ENCODE results near the gene SLC35F3.
"Not testable (repeated sequence)": the region's sequence is repeated elsewhere in the genome, so short reads cannot be mapped to it uniquely, and the experiment has no call there.

The SLC35F3 gene

GRCh38 chr1:234243521-234244260, 339.2 kb downstream of the SLC35F3 start:
- Histone ChIP-seq H3K4me1 (ENCODE audit: control extremely low read depth in 1 of 4, control insufficient read depth in 4 of 4, insufficient read depth in 4 of 4, low read length in 3 of 4) (no peaks in the 10 kb centered on the region), H3K27ac (ENCODE audit: insufficient read depth in 1 of 2, low read depth in 1 of 2, low read length in 2 of 2, poor library complexity in 1 of 2, severe bottlenecking in 2 of 2) (no peak overlapping the region), H3K27me3 (replicated peaks in 2 of 5; ENCODE audit: control insufficient read depth in 4 of 5, insufficient read depth in 5 of 5, low read length in 4 of 5) (peaks cover 0 to 2% (median 0%) of the 10 kb centered on the region in 5 experiments), H3K36me3 (ENCODE audit: control insufficient read depth in 4 of 4, insufficient read depth in 4 of 4, low read length in 3 of 4) (no peaks in the 10 kb centered on the region), H3K9me3 (ENCODE audit: control extremely low read depth in 1 of 5, control insufficient read depth in 4 of 5, insufficient read depth in 2 of 5, low read depth in 1 of 5, low read length in 4 of 5) (peaks cover 0 to 3% (median 0%) of the 10 kb centered on the region in 5 experiments), H3K4me3 (ENCODE audit: control insufficient read depth in 1 of 7, extremely low read depth in 1 of 7, insufficient read depth in 4 of 7, low read depth in 2 of 7, low read length in 6 of 7) (no peak overlapping the region)
- WGBS (ENCODE audit: insufficient coverage) = 21% methylated on average over 1 of the region's 3 CpGs
- ChIA-PET POLR2A (interaction anchor here (0.6 kb wide), 1 partner anchor 68 kb away, joined by 5 read pairs; no protein-coding TSS in a partner anchor), CTCF (interaction anchor here (1.0 kb wide), 1 partner anchor 31 kb away, joined by 3 read pairs; no protein-coding TSS in a partner anchor)
- DNase-seq = no peak

GRCh38 chr1:234244482-234244881, 340.0 kb downstream of the SLC35F3 start:
- H3K4me1 ChIP-seq (ENCODE audit: control extremely low read depth in 1 of 4, control insufficient read depth in 4 of 4, insufficient read depth in 4 of 4, low read length in 3 of 4) = no peaks in the 10 kb centered on the region
- H3K36me3 ChIP-seq (ENCODE audit: control insufficient read depth in 4 of 4, insufficient read depth in 4 of 4, low read length in 3 of 4) = no peaks in the 10 kb centered on the region
- ChIA-PET CTCF (no interaction called here), POLR2A (interaction anchor here (0.6 kb wide), 1 partner anchor 67 kb away, joined by 5 read pairs; no protein-coding TSS in a partner anchor)
- no peak overlapping the region for H3K4me3 ChIP-seq (ENCODE audit: control insufficient read depth in 1 of 7, extremely low read depth in 1 of 7, insufficient read depth in 4 of 7, low read depth in 2 of 7, low read length in 6 of 7)
- no peak overlapping the region for H3K27ac ChIP-seq (ENCODE audit: insufficient read depth in 1 of 2, low read depth in 1 of 2, low read length in 2 of 2, poor library complexity in 1 of 2, severe bottlenecking in 2 of 2)
- H3K27me3 ChIP-seq (replicated peaks in 2 of 5; ENCODE audit: control insufficient read depth in 4 of 5, insufficient read depth in 5 of 5, low read length in 4 of 5) = peaks cover 0 to 2% (median 0%) of the 10 kb centered on the region in 5 experiments
- peaks cover 0 to 3% (median 0%) of the 10 kb centered on the region in 5 experiments for H3K9me3 ChIP-seq (ENCODE audit: control extremely low read depth in 1 of 5, control insufficient read depth in 4 of 5, insufficient read depth in 2 of 5, low read depth in 1 of 5, low read length in 4 of 5)
- DNase-seq = no peak

- CTCF ChIA-PET = no interaction called here
- Histone ChIP-seq H3K4me3 (ENCODE audit: control insufficient read depth in 1 of 7, extremely low read depth in 1 of 7, insufficient read depth in 4 of 7, low read depth in 2 of 7, low read length in 6 of 7) (no peak overlapping the region), H3K4me1 (ENCODE audit: control extremely low read depth in 1 of 4, control insufficient read depth in 4 of 4, insufficient read depth in 4 of 4, low read length in 3 of 4) (no peaks in the 10 kb centered on the region), H3K9me3 (ENCODE audit: control extremely low read depth in 1 of 5, control insufficient read depth in 4 of 5, insufficient read depth in 2 of 5, low read depth in 1 of 5, low read length in 4 of 5) (peaks cover 0 to 3% (median 0%) of the 10 kb centered on the region in 5 experiments), H3K36me3 (ENCODE audit: control insufficient read depth in 4 of 4, insufficient read depth in 4 of 4, low read length in 3 of 4) (no peaks in the 10 kb centered on the region), H3K27me3 (replicated peaks in 2 of 5; ENCODE audit: control insufficient read depth in 4 of 5, insufficient read depth in 5 of 5, low read length in 4 of 5) (peaks cover 0 to 2% (median 0%) of the 10 kb centered on the region in 5 experiments), H3K27ac (ENCODE audit: insufficient read depth in 1 of 2, low read depth in 1 of 2, low read length in 2 of 2, poor library complexity in 1 of 2, severe bottlenecking in 2 of 2) (no peak overlapping the region)
- POLR2A ChIA-PET = no interaction called here
- no peak for DNase-seq
- 95% methylated on average over 5 of the region's 5 CpGs for WGBS (ENCODE audit: insufficient coverage)
Observed at GRCh38 chr1:234246638-234247116, 342.2 kb downstream of the SLC35F3 start.

- H3K9me3 ChIP-seq (ENCODE audit: control extremely low read depth in 1 of 5, control insufficient read depth in 4 of 5, insufficient read depth in 2 of 5, low read depth in 1 of 5, low read length in 4 of 5); H3K4me3 ChIP-seq (ENCODE audit: control insufficient read depth in 1 of 7, extremely low read depth in 1 of 7, insufficient read depth in 4 of 7, low read depth in 2 of 7, low read length in 6 of 7); H3K27me3 ChIP-seq (replicated peaks in 2 of 5; ENCODE audit: control insufficient read depth in 4 of 5, insufficient read depth in 5 of 5, low read length in 4 of 5); H3K36me3 ChIP-seq (ENCODE audit: control insufficient read depth in 4 of 4, insufficient read depth in 4 of 4, low read length in 3 of 4); POLR2A ChIA-PET; H3K4me1 ChIP-seq (ENCODE audit: control extremely low read depth in 1 of 4, control insufficient read depth in 4 of 4, insufficient read depth in 4 of 4, low read length in 3 of 4); DNase-seq; H3K27ac ChIP-seq (ENCODE audit: insufficient read depth in 1 of 2, low read depth in 1 of 2, low read length in 2 of 2, poor library complexity in 1 of 2, severe bottlenecking in 2 of 2); CTCF ChIA-PET: not testable (repeated sequence)
- 100% methylated on average over 1 of the region's 4 CpGs for WGBS (ENCODE audit: insufficient coverage)
Observed at GRCh38 chr1:234247746-234248145, 343.3 kb downstream of the SLC35F3 start.

- CTCF ChIA-PET = no interaction called here
- POLR2A ChIA-PET = no interaction called here
- H3K9me3 ChIP-seq (ENCODE audit: control extremely low read depth in 1 of 5, control insufficient read depth in 4 of 5, insufficient read depth in 2 of 5, low read depth in 1 of 5, low read length in 4 of 5) = peaks cover 0 to 3% (median 0%) of the 10 kb centered on the region in 5 experiments
- WGBS (ENCODE audit: insufficient coverage) = no CpG with 5 or more reads among the region's 1 CpG
- no peaks in the 10 kb centered on the region for H3K36me3 ChIP-seq (ENCODE audit: control insufficient read depth in 4 of 4, insufficient read depth in 4 of 4, low read length in 3 of 4)
- peaks cover 0 to 4% (median 0%) of the 10 kb centered on the region in 5 experiments for H3K27me3 ChIP-seq (replicated peaks in 2 of 5; ENCODE audit: control insufficient read depth in 4 of 5, insufficient read depth in 5 of 5, low read length in 4 of 5)
- DNase-seq = no peak
- no peaks in the 10 kb centered on the region for H3K4me1 ChIP-seq (ENCODE audit: control extremely low read depth in 1 of 4, control insufficient read depth in 4 of 4, insufficient read depth in 4 of 4, low read length in 3 of 4)
- no peak overlapping the region for H3K27ac ChIP-seq (ENCODE audit: insufficient read depth in 1 of 2, low read depth in 1 of 2, low read length in 2 of 2, poor library complexity in 1 of 2, severe bottlenecking in 2 of 2)
- no peak overlapping the region for H3K4me3 ChIP-seq (ENCODE audit: control insufficient read depth in 1 of 7, extremely low read depth in 1 of 7, insufficient read depth in 4 of 7, low read depth in 2 of 7, low read length in 6 of 7)
Observed at GRCh38 chr1:234250747-234251146, 346.3 kb downstream of the SLC35F3 start.

GRCh38 chr1:234253732-234254131, 349.3 kb downstream of the SLC35F3 start:
- peak in 2 of 3 donors; percentile 39 to 46 for DNase-seq
- no peak overlapping the region for H3K4me3 ChIP-seq (ENCODE audit: control insufficient read depth in 1 of 7, extremely low read depth in 1 of 7, insufficient read depth in 4 of 7, low read depth in 2 of 7, low read length in 6 of 7)
- no peaks in the 10 kb centered on the region for H3K36me3 ChIP-seq (ENCODE audit: control insufficient read depth in 4 of 4, insufficient read depth in 4 of 4, low read length in 3 of 4)
- ChIA-PET CTCF (no interaction called here), POLR2A (no interaction called here)
- no peaks in the 10 kb centered on the region for H3K4me1 ChIP-seq (ENCODE audit: control extremely low read depth in 1 of 4, control insufficient read depth in 4 of 4, insufficient read depth in 4 of 4, low read length in 3 of 4)
- WGBS (ENCODE audit: insufficient coverage) = no CpG with 5 or more reads among the region's 1 CpG
- peaks cover 2 to 13% (median 3%) of the 10 kb centered on the region in 5 experiments for H3K9me3 ChIP-seq (ENCODE audit: control extremely low read depth in 1 of 5, control insufficient read depth in 4 of 5, insufficient read depth in 2 of 5, low read depth in 1 of 5, low read length in 4 of 5)
- peaks cover 0 to 4% (median 0%) of the 10 kb centered on the region in 5 experiments for H3K27me3 ChIP-seq (replicated peaks in 2 of 5; ENCODE audit: control insufficient read depth in 4 of 5, insufficient read depth in 5 of 5, low read length in 4 of 5)
- H3K27ac ChIP-seq (ENCODE audit: insufficient read depth in 1 of 2, low read depth in 1 of 2, low read length in 2 of 2, poor library complexity in 1 of 2, severe bottlenecking in 2 of 2) = no peak overlapping the region

GRCh38 chr1:234256359-234256758, 351.9 kb downstream of the SLC35F3 start:
- Histone ChIP-seq H3K27ac (ENCODE audit: insufficient read depth in 1 of 2, low read depth in 1 of 2, low read length in 2 of 2, poor library complexity in 1 of 2, severe bottlenecking in 2 of 2) (no peak overlapping the region), H3K4me3 (ENCODE audit: control insufficient read depth in 1 of 7, extremely low read depth in 1 of 7, insufficient read depth in 4 of 7, low read depth in 2 of 7, low read length in 6 of 7) (no peak overlapping the region), H3K9me3 (ENCODE audit: control extremely low read depth in 1 of 5, control insufficient read depth in 4 of 5, insufficient read depth in 2 of 5, low read depth in 1 of 5, low read length in 4 of 5) (peaks cover 2 to 13% (median 3%) of the 10 kb centered on the region in 5 experiments), H3K4me1 (ENCODE audit: control extremely low read depth in 1 of 4, control insufficient read depth in 4 of 4, insufficient read depth in 4 of 4, low read length in 3 of 4) (peaks cover 0 to 3% (median 2%) of the 10 kb centered on the region in 4 experiments), H3K27me3 (replicated peaks in 2 of 5; ENCODE audit: control insufficient read depth in 4 of 5, insufficient read depth in 5 of 5, low read length in 4 of 5) (peaks cover 0 to 4% (median 0%) of the 10 kb centered on the region in 5 experiments), H3K36me3 (ENCODE audit: control insufficient read depth in 4 of 4, insufficient read depth in 4 of 4, low read length in 3 of 4) (no peaks in the 10 kb centered on the region)
- DNase-seq = no peak
- POLR2A ChIA-PET = no interaction called here
- 100% methylated on average over 1 of the region's 2 CpGs for WGBS (ENCODE audit: insufficient coverage)
- CTCF ChIA-PET = no interaction called here

All from common myeloid progenitor, CD34-positive (primary cell).